GM18508 (cell line): ENCODE results near the gene RNF111.
"Not testable (repeated sequence)": the region's sequence is repeated elsewhere in the genome, so short reads cannot be mapped to it uniquely, and the experiment has no call there.

Source experiments
- ATAC-seq: cut with Tn5 transposase; IDR thresholded peaks from one replicate; pipeline ENCODE4 v1.9.1; 2021; ENCODE audit warnings: moderate number of reproducible peaks; ENCODE audit not compliant: insufficient read depth, unreplicated experiment

RNF111 gene

DNA sequence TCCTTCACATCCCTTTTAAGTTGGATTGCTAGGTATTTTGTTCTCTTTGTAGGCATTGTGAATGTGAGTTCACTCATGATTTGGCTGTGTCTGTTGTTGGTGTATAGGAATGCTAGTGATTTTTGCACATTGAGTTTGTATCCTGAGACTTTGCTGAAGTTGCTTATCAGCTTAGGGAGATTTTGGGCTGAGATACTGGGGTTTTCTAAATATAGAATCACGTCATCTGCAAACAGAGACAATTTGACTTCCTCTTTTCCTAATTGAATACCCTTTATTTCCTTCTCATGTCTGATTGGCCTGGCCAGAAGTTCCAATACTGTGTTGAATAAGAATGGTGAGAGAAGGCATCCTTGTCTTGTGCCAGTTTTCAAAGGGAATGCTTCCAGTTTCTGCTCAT lies 139.8 kb downstream of the RNF111 start:
- not testable (repeated sequence) for ATAC-seq

GRCh38 chr15:59131456-59131855 lies 144.0 kb downstream of the RNF111 start:
- ATAC-seq: no peak

GRCh38 chr15:59131969-59132562 lies 144.6 kb downstream of the RNF111 start:
- no peak for ATAC-seq

DNA sequence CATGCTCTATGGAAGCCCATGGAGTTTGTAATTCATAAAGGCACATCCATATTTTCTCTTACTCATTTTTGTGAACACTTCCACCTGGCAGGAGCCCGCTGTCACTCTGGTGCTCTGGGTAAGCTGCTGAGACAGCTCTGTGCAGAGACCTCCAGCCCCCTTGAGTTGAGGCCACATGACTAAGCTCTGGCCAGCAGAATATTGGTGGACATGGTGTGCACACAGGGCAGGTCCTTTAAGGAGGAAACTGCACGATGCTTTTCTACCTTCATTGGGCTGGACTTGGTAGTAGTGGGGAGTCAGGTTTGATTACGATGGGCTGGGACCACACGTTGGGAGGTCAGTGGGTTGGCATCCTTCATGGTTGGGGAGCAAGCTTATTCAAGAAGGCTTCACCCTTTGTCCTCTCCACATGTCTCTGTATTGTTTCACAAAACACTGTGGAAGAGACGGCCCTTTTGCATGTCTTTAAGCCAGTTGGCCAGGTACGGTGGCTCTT lies 146.5 kb downstream of the RNF111 start:
- no peak for ATAC-seq

- ATAC-seq: no peak
Measured at GRCh38 chr15:59137566-59137965, 150.1 kb downstream of the RNF111 start.

DNA sequence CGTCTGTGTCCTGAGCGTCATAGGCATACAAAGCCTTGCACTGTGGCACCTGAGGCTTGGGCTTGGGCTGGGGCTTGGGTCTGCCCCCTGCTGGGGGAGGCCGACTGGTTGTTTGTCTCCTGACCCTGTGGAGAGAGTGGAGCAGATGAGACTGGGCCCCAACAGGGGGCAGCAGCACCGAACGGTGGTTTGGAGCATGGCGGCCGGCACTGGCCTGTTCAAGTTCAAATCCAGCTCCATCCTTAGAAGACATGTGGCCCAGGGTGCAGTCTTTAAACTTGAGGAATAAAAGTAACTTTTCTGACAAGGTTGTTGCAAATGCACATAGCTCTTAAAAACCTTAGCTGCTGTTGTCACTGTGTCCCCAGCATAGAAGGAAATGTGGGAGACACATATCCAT lies 150.8 kb downstream of the RNF111 start:
- no peak for ATAC-seq

GRCh38 chr15:59140422-59141226 lies 153.2 kb downstream of the RNF111 start:
- no peak for ATAC-seq

- ATAC-seq: no peak
Measured at GRCh38 chr15:59143281-59143680, 155.8 kb downstream of the RNF111 start.

- not testable (repeated sequence) for ATAC-seq
Measured at GRCh38 chr15:59144594-59144993, 157.1 kb downstream of the RNF111 start.
